Measurements from ENCODE around the gene AQP5. TPM values are rescaled to one million over a fixed set of nuclear protein-coding genes. Genes with fewer than 3 reads are reported as not detected.
A peak's percentile ranks its signal among the peaks of the same experiment; 100 is the strongest.

AQP5 gene
- total RNA-seq, 1 donor from 2014 or later: 0.62 TPM

GRCh38 chr12:49964849-49965624 is 3.4 kb downstream of the AQP5 start:
- DNase-seq: no peak

- DNase-seq: no peak
Observed at GRCh38 chr12:49965836-49966235, 4.2 kb downstream of the AQP5 start.

GRCh38 chr12:49966511-49967041 is 4.9 kb downstream of the AQP5 start:
- no peak for DNase-seq

GRCh38 chr12:49967042-49967776 is 5.5 kb downstream of the AQP5 start:
- DNase-seq: peak; percentile 82

GRCh38 chr12:49967777-49968250 is 6.1 kb downstream of the AQP5 start:
- DNase-seq: no peak

- DNase-seq: no peak
Observed at GRCh38 chr12:49968471-49968870, 6.8 kb downstream of the AQP5 start.

GRCh38 chr12:49969027-49969426 is 7.4 kb downstream of the AQP5 start:
- DNase-seq: peak; percentile 40

- DNase-seq: no peak
Observed at GRCh38 chr12:49969651-49970429, 8.2 kb downstream of the AQP5 start.

GRCh38 chr12:49970658-49971057 is 9.0 kb downstream of the AQP5 start:
- no peak for DNase-seq

GRCh38 chr12:49971141-49971540 is 9.5 kb downstream of the AQP5 start:
- no peak for DNase-seq

- no peak for DNase-seq
Observed at GRCh38 chr12:49972129-49972528, 10.5 kb downstream of the AQP5 start.

- no peak for DNase-seq
Observed at GRCh38 chr12:49972641-49973360, 11.1 kb downstream of the AQP5 start, which contains the start of gene AQP6. Gene AQP6 (plus strand): TSS chr12:49972947. CDS start chr12:49973174, 227 bp downstream.

- DNase-seq: no peak
Observed at GRCh38 chr12:49973361-49973830, 11.7 kb downstream of the AQP5 start.

- peak; percentile 18 for DNase-seq
Observed at GRCh38 chr12:49974231-49974675, 12.6 kb downstream of the AQP5 start.

- DNase-seq: no peak
Observed at GRCh38 chr12:49974677-49975317, 13.1 kb downstream of the AQP5 start.

- no peak for DNase-seq
Observed at GRCh38 chr12:49975318-49975761, 13.7 kb downstream of the AQP5 start.

- no peak for DNase-seq
Observed at GRCh38 chr12:49976557-49976956, 14.9 kb downstream of the AQP5 start.

- DNase-seq: no peak
Observed at GRCh38 chr12:49978125-49978524, 16.5 kb downstream of the AQP5 start.

GRCh38 chr12:49979016-49979586 is 17.4 kb downstream of the AQP5 start:
- peak; percentile 54 for DNase-seq

GRCh38 chr12:49979791-49980190 is 18.1 kb downstream of the AQP5 start:
- DNase-seq: no peak

All from occipital lobe (tissue), 2 donors.